KMS-11 (cell line): ENCODE results near the gene SHKBP1.

Experiments
- H2AFZ ChIP-seq: fragments of 200-600 bp; sonication (generic); 2 replicates; pipeline ENCODE4 v1.6.1; 2016; ENCODE audit warnings: antibody characterized with exemption, mixed run types, low read depth
- H3K27ac ChIP-seq: fragments of 200-600 bp; sonication (generic); 2 replicates; pipeline ENCODE4 v1.6.1; 2016; ENCODE audit warnings: mild to moderate bottlenecking, mixed run types
- H3K27me3 ChIP-seq: fragments of 200-600 bp; sonication (generic); 2 replicates; pipeline ENCODE4 v1.6.1; 2017; ENCODE audit warnings: mild to moderate bottlenecking, low read depth, mixed run types, moderate library complexity; ENCODE audit not compliant: insufficient read depth
- H3K36me3 ChIP-seq: fragments of 200-600 bp; sonication (generic); 2 replicates; pipeline ENCODE4 v1.6.1; 2017; ENCODE audit warnings: mild to moderate bottlenecking, mixed run types; ENCODE audit not compliant: insufficient read depth
- H3K4me1 ChIP-seq: fragments of 200-600 bp; sonication (generic); 2 replicates; pipeline ENCODE4 v1.6.1; 2016; ENCODE audit warnings: mild to moderate bottlenecking, low read depth, mixed run types; ENCODE audit not compliant: poor library complexity, severe bottlenecking
- H3K4me2 ChIP-seq: fragments of 200-600 bp; sonication (generic); 2 replicates; pipeline ENCODE4 v1.7.0; 2016; ENCODE audit warnings: mild to moderate bottlenecking, mixed run types
- H3K4me3 ChIP-seq: fragments of 200-600 bp; sonication (generic); IDR thresholded peaks from 2 replicates; pipeline ENCODE4 v1.6.1; 2017; ENCODE audit warnings: low read depth, low read length, mixed read lengths; ENCODE audit not compliant: insufficient read depth
- H3K79me2 ChIP-seq: fragments of 200-600 bp; sonication (generic); 2 replicates; pipeline ENCODE4 v1.6.1; 2016; ENCODE audit warnings: low read depth, mixed run types; ENCODE audit not compliant: insufficient read depth
- H3K9ac ChIP-seq: fragments of 200-600 bp; sonication (generic); 2 replicates; pipeline ENCODE4 v1.6.1; 2016; ENCODE audit warnings: mild to moderate bottlenecking, mixed run types
- H4K20me1 ChIP-seq: fragments of 200-600 bp; sonication (generic); 2 replicates; pipeline ENCODE4 v1.6.1; 2016; ENCODE audit warnings: mild to moderate bottlenecking, mixed run types; ENCODE audit not compliant: insufficient read depth
- CTCF ChIP-seq: fragments of 200-600 bp; sonication (generic); conservative IDR thresholded peaks from 2 replicates; pipeline ENCODE4 v1.6.1; 2017; ENCODE audit warnings: low read depth, mild to moderate bottlenecking, antibody characterized with exemption, low read length, moderate library complexity, mixed read lengths

The SHKBP1 gene

GRCh38 chr19:40630571-40631160 is 54.0 kb downstream of the SHKBP1 start:
- Histone ChIP-seq H3K79me2 (no peaks in the 10 kb centered on the region), H3K4me3 (no peak overlapping the region), H3K4me1 (no peaks in the 10 kb centered on the region), H3K9ac (no peak overlapping the region), H3K4me2 (no peak overlapping the region), H3K36me3 (no peaks in the 10 kb centered on the region), H3K27ac (no peak overlapping the region), H2AFZ (no peak overlapping the region), H3K27me3 (no peaks in the 10 kb centered on the region), H4K20me1 (no peaks in the 10 kb centered on the region)
- TF ChIP-seq CTCF = no peak

- H3K4me3 ChIP-seq = no peak overlapping the region
- no peaks in the 10 kb centered on the region for H3K27me3 ChIP-seq
- no peaks in the 10 kb centered on the region for H4K20me1 ChIP-seq
- H3K36me3 ChIP-seq = no peaks in the 10 kb centered on the region
- no peak overlapping the region for H2AFZ ChIP-seq
- H3K9ac ChIP-seq = no peak overlapping the region
- H3K4me1 ChIP-seq = no peaks in the 10 kb centered on the region
- no peak overlapping the region for H3K4me2 ChIP-seq
- TF ChIP-seq CTCF = no peak
- no peaks in the 10 kb centered on the region for H3K79me2 ChIP-seq
- no peak overlapping the region for H3K27ac ChIP-seq
Observed at GRCh38 chr19:40632311-40633036, 55.8 kb downstream of the SHKBP1 start.

- Histone ChIP-seq H3K4me2 (no peak overlapping the region), H3K27ac (no peak overlapping the region), H2AFZ (no peak overlapping the region)
Observed at GRCh38 chr19:40633207-40633606, 56.5 kb downstream of the SHKBP1 start.

GRCh38 chr19:40638327-40638726 is 61.7 kb downstream of the SHKBP1 start:
- H3K27me3 ChIP-seq = no peaks in the 10 kb centered on the region
- H3K4me1 ChIP-seq = no peaks in the 10 kb centered on the region
- H3K4me3 ChIP-seq = no peak overlapping the region
- TF ChIP-seq CTCF = no peak
- H3K36me3 ChIP-seq = no peaks in the 10 kb centered on the region
- H3K79me2 ChIP-seq = no peaks in the 10 kb centered on the region
- H3K27ac ChIP-seq = no peak overlapping the region
- H3K4me2 ChIP-seq = no peak overlapping the region
- H2AFZ ChIP-seq = no peak overlapping the region
- no peak overlapping the region for H3K9ac ChIP-seq
- H4K20me1 ChIP-seq = no peaks in the 10 kb centered on the region

More at GRCh38 chr19:40633207-40633606, 56.5 kb downstream of the SHKBP1 start:
- H3K79me2 ChIP-seq = no peaks in the 10 kb centered on the region
- H3K27me3 ChIP-seq = no peaks in the 10 kb centered on the region
- H3K36me3 ChIP-seq = no peaks in the 10 kb centered on the region
- no peak overlapping the region for H3K9ac ChIP-seq
- H3K4me3 ChIP-seq = no peak overlapping the region
- H4K20me1 ChIP-seq = no peaks in the 10 kb centered on the region
- no peaks in the 10 kb centered on the region for H3K4me1 ChIP-seq
- no peak for TF ChIP-seq CTCF
